A549 treated with DMSO at 1 μM for 4 hours (cell line): ENCODE measurements around the gene GLI1. TPM values are rescaled to one million over a fixed set of nuclear protein-coding genes. Genes with fewer than 3 reads are reported as not detected.

Experiments used
- total RNA-seq: library from RNA; stranded (reverse); fragments of 200-300 nt; extraction: Qiagen RNA extraction; gene quantifications from 5 replicates; pipeline ENCODE4 v1.2.3, GENCODE V29; 2022; ENCODE audit warnings: low read depth

Gene GLI1
- total RNA-seq: 9.3 to 13.8 TPM (median 11.2 TPM) in 5 replicates

GRCh38 chr12:57459750-57460467 lies at the start of gene GLI1:
TSS of gene GLI1 (plus strand) at chr12:57459785. CDS start at chr12:57463692, 3,907 bp downstream.

GRCh38 chr12:57430931-57431566 lies 28.5 kb upstream of the GLI1 start, which contains the start of gene R3HDM2:
TSS of gene R3HDM2 (minus strand) at chr12:57431043. CDS start at chr12:57310428, 120,615 bp downstream.

GRCh38 chr12:57434517-57435223 lies 24.9 kb upstream of the GLI1 start, which contains the start of gene INHBC:
TSS of gene INHBC (plus strand) at chr12:57434784. CDS start at chr12:57434887, 103 bp downstream.

GRCh38 chr12:57454566-57455373 lies 4.8 kb upstream of the GLI1 start, which contains the start of gene INHBE:
TSS of gene INHBE (plus strand) at chr12:57455307. CDS start at chr12:57455537, 230 bp downstream.

GRCh38 chr12:57479376-57480115 lies 20.0 kb downstream of the GLI1 start, which contains the start of gene ARHGAP9:
TSS of gene ARHGAP9 (minus strand) at chr12:57479866. CDS start at chr12:57479406, 460 bp downstream.

GRCh38 chr12:57487597-57488401 lies 28.2 kb downstream of the GLI1 start, which contains the start of gene MARS1:
TSS of gene MARS1 (plus strand) at chr12:57488068. CDS start at chr12:57488091, 23 bp downstream.

GRCh38 chr12:57520053-57520818 lies 60.7 kb downstream of the GLI1 start, which contains the start of gene DDIT3:
TSS of gene DDIT3 (minus strand) at chr12:57520514. CDS start at chr12:57517406, 3,108 bp downstream.

Other genes starting within 250 kb of the GLI1 start
- 4.6 to 6.2 TPM (median 5.0 TPM) in 5 replicates for gene NXPH4, start 243.0 kb upstream of the GLI1 start, total RNA-seq
- gene SHMT2, start 230.1 kb upstream of the GLI1 start, total RNA-seq: 118 to 151 TPM (median 142 TPM) in 5 replicates
- 0.16 to 0.57 TPM (median 0.27 TPM) in 5 replicates for gene STAC3, start 208.6 kb upstream of the GLI1 start, total RNA-seq
- gene R3HDM2, start 28.7 kb upstream of the GLI1 start, total RNA-seq: 8.7 to 11.4 TPM (median 10.0 TPM) in 5 replicates
- not detected in 5 replicates for gene INHBC, start 25.0 kb upstream of the GLI1 start, total RNA-seq
- 0.07 to 0.22 TPM (median 0.15 TPM) in 4 of 5 replicates, not detected in the other for gene INHBE, start 4.5 kb upstream of the GLI1 start, total RNA-seq
- 0.11 to 0.69 TPM (median 0.43 TPM) in 5 replicates for gene ARHGAP9, start 20.1 kb downstream of the GLI1 start, total RNA-seq
- 134 to 275 TPM (median 156 TPM) in 5 replicates for gene MARS1, start 28.3 kb downstream of the GLI1 start, total RNA-seq
- 26.2 to 39.6 TPM (median 33.3 TPM) in 5 replicates for gene DDIT3, start 60.7 kb downstream of the GLI1 start, total RNA-seq
- gene MBD6, start 63.0 kb downstream of the GLI1 start, total RNA-seq: 24.5 to 31.9 TPM (median 28.6 TPM) in 5 replicates
- 103 to 160 TPM (median 117 TPM) in 5 replicates for gene DCTN2, start 87.4 kb downstream of the GLI1 start, total RNA-seq
- gene KIF5A, start 90.3 kb downstream of the GLI1 start, total RNA-seq: 0.18 to 0.30 TPM (median 0.21 TPM) in 5 replicates
- 40.0 to 50.3 TPM (median 42.2 TPM) in 5 replicates for gene PIP4K2C, start 131.4 kb downstream of the GLI1 start, total RNA-seq
- gene DTX3, start 145.0 kb downstream of the GLI1 start, total RNA-seq: 17.1 to 19.8 TPM (median 17.7 TPM) in 5 replicates
- gene ARHGEF25, start 151.7 kb downstream of the GLI1 start, total RNA-seq: 5.6 to 6.9 TPM (median 6.1 TPM) in 5 replicates
- gene B4GALNT1, start 173.4 kb downstream of the GLI1 start, total RNA-seq: 34.2 to 52.4 TPM (median 46.8 TPM) in 5 replicates
- 112 to 120 TPM (median 115 TPM) in 5 replicates for gene OS9, start 234.3 kb downstream of the GLI1 start, total RNA-seq